Ishikawa (cell line): Measurements from ENCODE around the gene PGF.

Experiments used
- CEBPB ChIP-seq: IDR thresholded peaks from 2 replicates; pipeline ENCODE4 v1.6.1; 2012
- FOXM1 ChIP-seq: IDR thresholded peaks from 2 replicates; pipeline ENCODE4 v1.6.1; 2012; ENCODE audit warnings: low read depth, borderline replicate concordance
- TCF12 ChIP-seq: IDR thresholded peaks from 2 replicates; pipeline ENCODE4 v1.6.1; 2012; ENCODE audit warnings: low read depth
- TF ChIP-seq, protein P1 (sequence below): IDR thresholded peaks from 2 replicates; pipeline ENCODE4 v1.6.1; 2012; ENCODE audit warnings: low read depth, mild to moderate bottlenecking

DNA sequence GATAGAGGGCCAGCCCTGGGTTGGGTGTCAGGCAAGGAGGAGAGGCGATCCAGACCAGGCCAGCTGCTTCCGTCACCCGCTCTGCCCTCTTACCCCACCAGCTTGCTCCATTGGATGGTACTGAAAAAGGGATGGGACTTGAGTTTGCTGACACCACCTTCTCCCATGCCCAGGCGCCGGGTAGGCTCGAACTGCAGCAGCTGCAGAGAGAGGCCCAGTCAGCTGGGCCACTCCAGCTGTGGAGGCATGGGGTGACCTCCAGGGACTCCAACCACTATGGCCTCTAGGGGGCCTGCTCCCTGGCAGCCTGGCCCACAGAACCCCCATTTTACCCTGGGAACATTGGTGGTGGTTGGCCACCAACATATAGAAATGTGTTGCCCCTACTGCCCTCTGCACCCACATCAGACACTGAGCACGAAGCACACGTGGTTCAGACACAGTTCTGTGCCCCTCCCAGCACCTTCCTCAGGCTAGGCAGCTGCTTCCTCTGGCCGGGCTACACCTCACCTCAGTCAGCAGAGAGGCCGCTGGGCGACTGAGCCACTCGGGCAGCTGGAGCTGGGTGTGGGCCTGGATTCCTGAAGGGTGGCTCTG is 48.4 kb downstream of the PGF start:
- TF ChIP-seq FOXM1 (no peak), TCF12 (no peak), CEBPB (no peak)
- TF ChIP-seq, protein P1, sequence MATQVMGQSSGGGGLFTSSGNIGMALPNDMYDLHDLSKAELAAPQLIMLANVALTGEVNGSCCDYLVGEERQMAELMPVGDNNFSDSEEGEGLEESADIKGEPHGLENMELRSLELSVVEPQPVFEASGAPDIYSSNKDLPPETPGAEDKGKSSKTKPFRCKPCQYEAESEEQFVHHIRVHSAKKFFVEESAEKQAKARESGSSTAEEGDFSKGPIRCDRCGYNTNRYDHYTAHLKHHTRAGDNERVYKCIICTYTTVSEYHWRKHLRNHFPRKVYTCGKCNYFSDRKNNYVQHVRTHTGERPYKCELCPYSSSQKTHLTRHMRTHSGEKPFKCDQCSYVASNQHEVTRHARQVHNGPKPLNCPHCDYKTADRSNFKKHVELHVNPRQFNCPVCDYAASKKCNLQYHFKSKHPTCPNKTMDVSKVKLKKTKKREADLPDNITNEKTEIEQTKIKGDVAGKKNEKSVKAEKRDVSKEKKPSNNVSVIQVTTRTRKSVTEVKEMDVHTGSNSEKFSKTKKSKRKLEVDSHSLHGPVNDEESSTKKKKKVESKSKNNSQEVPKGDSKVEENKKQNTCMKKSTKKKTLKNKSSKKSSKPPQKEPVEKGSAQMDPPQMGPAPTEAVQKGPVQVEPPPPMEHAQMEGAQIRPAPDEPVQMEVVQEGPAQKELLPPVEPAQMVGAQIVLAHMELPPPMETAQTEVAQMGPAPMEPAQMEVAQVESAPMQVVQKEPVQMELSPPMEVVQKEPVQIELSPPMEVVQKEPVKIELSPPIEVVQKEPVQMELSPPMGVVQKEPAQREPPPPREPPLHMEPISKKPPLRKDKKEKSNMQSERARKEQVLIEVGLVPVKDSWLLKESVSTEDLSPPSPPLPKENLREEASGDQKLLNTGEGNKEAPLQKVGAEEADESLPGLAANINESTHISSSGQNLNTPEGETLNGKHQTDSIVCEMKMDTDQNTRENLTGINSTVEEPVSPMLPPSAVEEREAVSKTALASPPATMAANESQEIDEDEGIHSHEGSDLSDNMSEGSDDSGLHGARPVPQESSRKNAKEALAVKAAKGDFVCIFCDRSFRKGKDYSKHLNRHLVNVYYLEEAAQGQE, result no peak
